ENCODE results near the gene FAM3A. TPM values are rescaled to one million over a fixed set of nuclear protein-coding genes. Genes with fewer than 3 reads are reported as not detected.

The FAM3A gene
- total RNA-seq, 2 experiments from 2014 or later: 16.4 to 21.9 TPM

GRCh38 chrX:154472685-154473632, 43.1 kb downstream of the FAM3A start:
- Histone ChIP-seq H3K4me1 (ENCODE audit: insufficient read depth, low read length, poor library complexity, severe bottlenecking) (peaks cover 7% of the 10 kb centered on the region), H3K9me3 (ENCODE audit: low read length) (no peaks in the 10 kb centered on the region), H2AFZ (ENCODE audit: low read length) (no peak overlapping the region), H3K36me3 (ENCODE audit: insufficient read depth, low read length) (no peaks in the 10 kb centered on the region), H3K4me2 (ENCODE audit: low read length) (no peak overlapping the region), H3K9me2 (ENCODE audit: insufficient read depth, low read length) (no peaks in the 10 kb centered on the region), H3K27ac (ENCODE audit: low read depth, low read length, poor library complexity, severe bottlenecking) (no peak overlapping the region), H3K79me2 (ENCODE audit: insufficient read depth, low read depth, low read length) (no peaks in the 10 kb centered on the region), H4K20me1 (ENCODE audit: insufficient read depth, low read length) (no peaks in the 10 kb centered on the region), H3K4me3 (ENCODE audit: low read depth, low read length, poor library complexity, severe bottlenecking) (no peak overlapping the region)
- POLR2A ChIA-PET: interaction anchor here (0.6 kb wide), 1 partner anchor 51 kb away, joined by 5 read pairs; no protein-coding TSS in a partner anchor
- BruUV-seq (replicated peaks): no TSS peak
- CTCF ChIA-PET (ENCODE audit: unreplicated experiment): no interaction called here
- TF ChIP-seq EZH2phosphoT487 (IDR thresholded peaks at IDR 0.05; ENCODE audit: borderline replicate concordance, low read depth, low read length) (no peak), CTCF (conservative IDR thresholded peaks at IDR 0.05; ENCODE audit: low read length) (no peak)
- DNase-seq (ENCODE audit: low spot score): no peak
- intact Hi-C loops (cut with micrococcal nuclease; ENCODE audit: unreplicated experiment): no loop called here

- Histone ChIP-seq H3K4me1 (ENCODE audit: insufficient read depth, low read length, poor library complexity, severe bottlenecking) (no peaks in the 10 kb centered on the region), H3K9me3 (ENCODE audit: low read length) (no peaks in the 10 kb centered on the region), H3K36me3 (ENCODE audit: insufficient read depth, low read length) (no peaks in the 10 kb centered on the region), H3K4me3 (ENCODE audit: low read depth, low read length, poor library complexity, severe bottlenecking) (no peak overlapping the region), H2AFZ (ENCODE audit: low read length) (no peak overlapping the region), H3K4me2 (ENCODE audit: low read length) (no peak overlapping the region), H3K9me2 (ENCODE audit: insufficient read depth, low read length) (no peaks in the 10 kb centered on the region), H4K20me1 (ENCODE audit: insufficient read depth, low read length) (no peaks in the 10 kb centered on the region), H3K27ac (ENCODE audit: low read depth, low read length, poor library complexity, severe bottlenecking) (no peak overlapping the region), H3K79me2 (ENCODE audit: insufficient read depth, low read depth, low read length) (no peaks in the 10 kb centered on the region)
- no peak for DNase-seq (ENCODE audit: low spot score)
- ChIA-PET CTCF (ENCODE audit: unreplicated experiment) (no interaction called here), POLR2A (no interaction called here)
- intact Hi-C loops (cut with micrococcal nuclease; ENCODE audit: unreplicated experiment): no loop called here
- BruUV-seq (replicated peaks): no TSS peak
- TF ChIP-seq EZH2phosphoT487 (IDR thresholded peaks at IDR 0.05; ENCODE audit: borderline replicate concordance, low read depth, low read length): no peak
- no peak for TF ChIP-seq CTCF (conservative IDR thresholded peaks at IDR 0.05; ENCODE audit: low read length)
Measured at GRCh38 chrX:154471839-154472684, 44.0 kb downstream of the FAM3A start.
